GM12873 (cell line): ENCODE measurements around the gene ARMH2.

Source experiments
- TF ChIP-seq, protein P1 (sequence below): IDR thresholded peaks from 2 replicates; pipeline ENCODE4 v1.5.1; 2012; ENCODE audit warnings: low read depth, mild to moderate bottlenecking, moderate library complexity, low read length, control low read depth; ENCODE audit not compliant: insufficient read depth; ENCODE audit errors: missing control alignments

The ARMH2 gene

DNA sequence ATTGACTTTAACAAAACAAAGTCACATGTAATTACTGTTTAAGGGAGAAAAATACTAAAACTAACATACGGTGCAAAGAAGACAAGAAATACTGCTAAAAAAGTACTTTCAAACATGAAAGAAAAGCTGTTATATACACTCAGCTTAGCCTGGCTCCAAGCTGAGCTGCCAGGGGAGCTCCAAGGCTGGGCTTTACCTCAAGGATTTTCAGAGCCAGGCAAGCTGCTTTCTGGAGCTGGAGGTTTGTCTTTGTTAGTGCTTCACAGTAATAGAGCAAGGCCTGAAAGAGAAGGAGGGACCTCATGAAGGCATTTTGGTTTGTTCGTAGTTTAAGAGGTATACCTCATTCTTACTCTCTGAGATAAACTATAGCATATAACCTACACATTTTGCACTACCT is 19.6 kb upstream of the ARMH2 start:
- TF ChIP-seq, protein P1, sequence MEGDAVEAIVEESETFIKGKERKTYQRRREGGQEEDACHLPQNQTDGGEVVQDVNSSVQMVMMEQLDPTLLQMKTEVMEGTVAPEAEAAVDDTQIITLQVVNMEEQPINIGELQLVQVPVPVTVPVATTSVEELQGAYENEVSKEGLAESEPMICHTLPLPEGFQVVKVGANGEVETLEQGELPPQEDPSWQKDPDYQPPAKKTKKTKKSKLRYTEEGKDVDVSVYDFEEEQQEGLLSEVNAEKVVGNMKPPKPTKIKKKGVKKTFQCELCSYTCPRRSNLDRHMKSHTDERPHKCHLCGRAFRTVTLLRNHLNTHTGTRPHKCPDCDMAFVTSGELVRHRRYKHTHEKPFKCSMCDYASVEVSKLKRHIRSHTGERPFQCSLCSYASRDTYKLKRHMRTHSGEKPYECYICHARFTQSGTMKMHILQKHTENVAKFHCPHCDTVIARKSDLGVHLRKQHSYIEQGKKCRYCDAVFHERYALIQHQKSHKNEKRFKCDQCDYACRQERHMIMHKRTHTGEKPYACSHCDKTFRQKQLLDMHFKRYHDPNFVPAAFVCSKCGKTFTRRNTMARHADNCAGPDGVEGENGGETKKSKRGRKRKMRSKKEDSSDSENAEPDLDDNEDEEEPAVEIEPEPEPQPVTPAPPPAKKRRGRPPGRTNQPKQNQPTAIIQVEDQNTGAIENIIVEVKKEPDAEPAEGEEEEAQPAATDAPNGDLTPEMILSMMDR = no peak

DNA sequence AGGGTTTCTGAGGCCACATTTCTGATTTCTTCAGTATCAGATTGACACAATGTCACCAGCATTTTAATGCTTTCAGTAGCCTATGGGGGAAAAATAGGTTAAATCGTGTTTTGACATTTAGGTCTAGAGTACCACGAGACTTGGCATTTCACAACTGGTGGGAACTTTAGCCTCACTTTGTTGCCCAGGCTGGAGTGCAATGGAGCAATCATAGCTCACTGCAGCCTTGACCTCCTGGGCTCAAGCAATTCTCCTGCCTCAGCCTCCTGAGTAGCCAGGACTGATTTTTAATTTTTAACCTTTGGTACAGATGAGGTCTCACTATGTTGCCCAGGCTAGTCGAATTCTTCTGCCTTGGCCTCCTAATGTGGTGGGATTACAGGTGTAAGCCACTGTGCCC is 11.0 kb upstream of the ARMH2 start:
- TF ChIP-seq, protein P1 = no peak

DNA sequence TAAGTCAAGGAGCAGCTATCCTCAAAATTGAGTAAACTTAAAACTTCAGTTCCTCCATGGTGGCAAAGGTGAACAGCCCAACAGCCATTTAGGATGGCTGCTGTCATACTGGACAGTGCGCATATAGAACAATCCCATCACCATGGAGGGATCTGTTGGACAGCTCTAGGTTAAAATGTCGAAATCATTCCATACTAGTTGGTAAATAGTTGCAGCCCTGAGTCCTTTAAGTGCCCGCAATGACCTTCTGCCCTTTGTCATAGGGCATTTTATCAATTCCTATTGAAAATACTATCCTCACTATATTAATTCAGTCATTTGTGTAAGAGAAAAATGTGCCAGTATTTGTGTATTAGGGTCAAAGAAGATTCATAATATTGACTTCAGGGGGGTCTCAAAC is 8.9 kb upstream of the ARMH2 start:
- TF ChIP-seq, protein P1 = no peak

DNA sequence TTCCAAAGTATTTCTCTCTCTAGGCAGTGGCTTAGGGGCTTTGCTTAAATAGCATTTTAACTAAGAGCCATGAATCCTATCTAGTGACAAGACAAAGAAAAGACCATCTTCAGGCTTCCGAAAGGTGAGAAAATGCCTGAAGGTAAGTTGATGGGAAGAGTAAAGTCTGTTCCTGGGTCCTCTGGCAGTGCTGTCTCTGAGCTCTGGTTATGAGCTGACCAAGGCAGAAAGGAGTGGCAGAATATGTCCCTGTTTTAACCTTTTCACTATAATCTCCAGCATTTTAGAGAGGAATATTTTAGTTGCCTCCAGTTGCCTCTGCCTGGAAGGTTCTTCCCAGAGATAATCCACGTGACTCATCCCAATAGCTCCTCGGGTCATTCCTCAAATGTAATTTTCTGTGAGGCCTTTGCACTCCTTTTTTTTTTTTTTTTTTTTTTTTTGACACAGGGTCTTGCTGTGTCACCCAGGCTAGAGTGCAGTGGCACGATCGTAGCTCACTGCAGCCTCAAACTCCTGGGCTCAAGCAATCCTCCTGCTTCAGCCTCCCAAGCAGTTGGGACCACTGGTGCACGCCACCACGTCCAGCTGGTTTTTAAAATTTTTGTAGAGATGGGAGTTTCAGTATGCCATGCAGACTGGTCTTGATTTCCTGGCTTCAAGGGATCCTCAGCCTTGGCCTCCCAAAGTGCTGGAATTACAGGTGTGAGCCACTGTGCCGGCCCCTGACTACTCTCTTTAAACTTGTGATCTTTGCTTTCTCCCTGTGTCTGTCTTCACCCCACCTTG is 3.7 kb upstream of the ARMH2 start:
- TF ChIP-seq, protein P1 = no peak

DNA sequence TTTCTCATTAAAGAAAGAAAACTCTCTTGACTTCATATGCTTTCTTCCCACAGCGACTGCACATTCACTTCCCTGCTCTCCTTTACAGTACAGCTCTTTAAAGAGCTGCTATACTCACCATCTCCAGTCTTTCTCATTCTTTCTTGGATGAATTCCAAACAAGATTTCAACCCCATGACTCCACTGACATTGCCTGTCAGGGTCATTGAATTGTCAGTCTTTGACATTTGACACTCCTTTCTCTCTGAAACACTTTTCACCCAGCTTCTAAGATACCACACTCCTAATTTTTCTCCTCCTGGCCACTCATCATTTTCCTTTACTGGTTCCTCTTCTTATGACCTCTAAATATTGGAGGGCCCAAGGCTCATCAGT is 811 bp upstream of the ARMH2 start:
- TF ChIP-seq, protein P1 = no peak

DNA sequence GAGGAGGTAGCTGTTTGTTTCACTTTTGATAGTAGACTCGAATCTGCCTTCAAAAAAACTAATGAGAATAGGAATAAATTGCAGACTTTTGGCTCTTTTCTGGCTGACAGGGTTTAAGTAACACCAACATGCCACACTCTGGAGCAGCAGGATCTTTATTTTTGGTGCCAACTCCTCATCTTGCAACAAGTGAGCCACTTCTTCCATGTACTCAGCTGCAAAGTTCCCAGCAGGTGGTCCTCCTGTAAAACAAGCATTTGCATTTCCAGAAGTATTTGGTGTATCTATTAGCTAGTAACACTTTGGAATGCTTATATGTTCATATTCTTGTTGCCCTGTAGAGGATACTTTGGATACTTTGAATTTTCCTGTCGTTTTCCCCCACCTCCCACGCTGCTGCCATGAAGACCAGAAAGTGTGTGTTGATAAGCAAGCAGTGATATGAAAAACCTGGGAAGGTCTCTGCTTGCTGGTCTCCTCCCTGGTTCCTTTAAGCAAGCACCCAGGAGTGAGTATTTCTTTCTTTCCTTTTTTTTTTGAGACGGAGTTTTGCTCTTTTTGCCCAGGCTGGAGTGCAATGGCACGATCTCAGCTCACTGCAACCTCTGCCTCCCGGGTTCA is 1.0 kb downstream of the ARMH2 start:
- TF ChIP-seq, protein P1 = no peak

DNA sequence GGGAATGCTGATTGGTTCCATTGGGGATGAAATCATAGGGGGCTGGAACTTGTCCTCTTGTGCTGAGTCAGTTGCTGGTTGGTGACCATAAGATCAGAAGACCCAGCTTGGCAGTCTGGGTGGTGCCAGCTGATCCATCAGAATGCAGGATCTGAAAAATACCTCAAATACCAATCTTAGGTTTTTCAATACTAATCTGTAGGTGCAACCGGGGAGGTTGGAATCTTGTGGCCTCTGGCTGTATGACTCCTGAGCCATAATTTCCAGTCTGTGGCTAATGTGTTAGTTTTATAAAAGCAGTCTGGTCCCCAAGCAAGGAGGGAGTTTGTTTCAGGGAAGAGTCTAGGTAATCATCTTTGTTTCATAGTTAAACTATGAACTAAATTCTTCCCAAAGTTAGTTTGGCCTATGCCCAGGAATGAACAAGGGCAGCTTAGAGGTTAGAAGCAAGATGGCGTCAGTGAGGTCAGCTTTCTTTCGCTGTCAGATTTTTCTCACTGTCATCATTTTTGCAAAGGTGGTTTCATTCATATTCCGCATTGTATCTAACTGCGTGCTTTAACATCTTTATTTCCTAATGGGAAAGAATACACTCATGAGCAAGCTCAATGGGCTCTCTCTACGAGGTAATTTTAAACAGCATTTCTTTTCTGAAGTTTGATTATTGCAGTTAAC is 2.0 kb downstream of the ARMH2 start:
- TF ChIP-seq, protein P1 = no peak
